Colonic mucosa (tissue), 4 donors: ENCODE results near the gene TEX28. TPM values are rescaled to one million over a fixed set of nuclear protein-coding genes. Genes with fewer than 3 reads are reported as not detected.
"Not testable (repeated sequence)": the region's sequence is repeated elsewhere in the genome, so short reads cannot be mapped to it uniquely, and the experiment has no call there.

Experiments
- DNase-seq: peaks from one replicate; pipeline ENCODE4 v3.0.0-alpha.2; 2020
- H3K27ac ChIP-seq: fragments of 200-600 bp; one replicate; pipeline ENCODE4 v1.8.0; 2021
- H3K27me3 ChIP-seq: fragments of 200-600 bp; one replicate; pipeline ENCODE4 v1.8.0; 2021
- H3K36me3 ChIP-seq: fragments of 200-600 bp; one replicate; pipeline ENCODE4 v1.8.0; 2021
- H3K4me1 ChIP-seq: fragments of 200-600 bp; one replicate; pipeline ENCODE4 v1.8.0; 2021; ENCODE audit warnings: mild to moderate bottlenecking
- H3K4me3 ChIP-seq: fragments of 200-600 bp; one replicate; pipeline ENCODE4 v1.8.0; 2021
- H3K9ac ChIP-seq, 2 donors: one replicate each; pipeline ENCODE4 v1.7.0; 2013; ENCODE audit warnings: control low read depth in 2 of 2, low read depth in 2 of 2, low read length in 2 of 2
- H3K9me3 ChIP-seq: fragments of 200-600 bp; one replicate; pipeline ENCODE4 v1.8.0; 2021
- intact Hi-C: fragments of 100-400 bp; cut with DNase I; formaldehyde crosslinking; loops from one replicate; pipeline ENCODE4 v1.14.1; 2022
- total RNA-seq, 2 donors: library from RNA; stranded (reverse); fragmentation: NEBNext Ultra II Directional in 1 of 2; extraction: Animal tissue kit (Norgen Biotek cat#: 25700) in 1 of 2; gene quantifications; one replicate each; pipeline ENCODE4 v1.2.1, GENCODE V29; 2021
- TF ChIP-seq, protein P1 (sequence below): fragments of 200-600 bp; IDR thresholded peaks from one replicate; pipeline ENCODE4 v1.8.0; 2022; ENCODE audit warnings: antibody characterized with exemption, mild to moderate bottlenecking
- donor health status: healthy.
- donor health status: DM: no; HTN: no; CAD: no.
- donor health status: DM: no; HTN: no; CAD: no.

The TEX28 gene
- total RNA-seq, 2 donors from 2014 or later: not detected

DNA sequence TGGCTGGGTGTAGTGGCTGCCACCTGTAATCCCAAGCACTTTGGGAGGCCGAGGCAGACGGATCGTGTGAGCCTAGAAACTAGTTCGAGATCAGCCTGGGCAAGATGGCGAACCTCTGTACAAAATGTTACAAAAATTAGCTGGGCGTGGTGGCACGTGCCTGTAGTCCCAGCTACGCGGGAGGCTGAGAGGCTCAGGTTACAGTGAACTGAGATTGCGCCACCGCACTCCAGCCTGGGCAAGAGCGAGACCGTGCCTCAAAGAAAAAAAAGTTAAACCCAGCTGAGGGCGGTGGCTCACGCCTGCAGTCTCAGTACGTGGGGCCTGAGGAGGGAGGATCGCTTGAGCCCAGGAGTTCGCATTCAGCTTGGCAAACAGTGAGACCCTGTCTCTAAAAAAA, 1.8 kb upstream of the TEX28 start:
- Histone ChIP-seq H3K27ac (no peak overlapping the region), H3K9ac (no peak overlapping the region), H3K9me3 (no peaks in the 10 kb centered on the region), H3K4me3 (no peak overlapping the region), H3K36me3 (no peaks in the 10 kb centered on the region), H3K27me3 (no peaks in the 10 kb centered on the region), H3K4me1 (no peaks in the 10 kb centered on the region)
- TF ChIP-seq, protein P1, sequence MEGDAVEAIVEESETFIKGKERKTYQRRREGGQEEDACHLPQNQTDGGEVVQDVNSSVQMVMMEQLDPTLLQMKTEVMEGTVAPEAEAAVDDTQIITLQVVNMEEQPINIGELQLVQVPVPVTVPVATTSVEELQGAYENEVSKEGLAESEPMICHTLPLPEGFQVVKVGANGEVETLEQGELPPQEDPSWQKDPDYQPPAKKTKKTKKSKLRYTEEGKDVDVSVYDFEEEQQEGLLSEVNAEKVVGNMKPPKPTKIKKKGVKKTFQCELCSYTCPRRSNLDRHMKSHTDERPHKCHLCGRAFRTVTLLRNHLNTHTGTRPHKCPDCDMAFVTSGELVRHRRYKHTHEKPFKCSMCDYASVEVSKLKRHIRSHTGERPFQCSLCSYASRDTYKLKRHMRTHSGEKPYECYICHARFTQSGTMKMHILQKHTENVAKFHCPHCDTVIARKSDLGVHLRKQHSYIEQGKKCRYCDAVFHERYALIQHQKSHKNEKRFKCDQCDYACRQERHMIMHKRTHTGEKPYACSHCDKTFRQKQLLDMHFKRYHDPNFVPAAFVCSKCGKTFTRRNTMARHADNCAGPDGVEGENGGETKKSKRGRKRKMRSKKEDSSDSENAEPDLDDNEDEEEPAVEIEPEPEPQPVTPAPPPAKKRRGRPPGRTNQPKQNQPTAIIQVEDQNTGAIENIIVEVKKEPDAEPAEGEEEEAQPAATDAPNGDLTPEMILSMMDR: no peak
- no peak for DNase-seq
- intact Hi-C loops: no loop called here

DNA sequence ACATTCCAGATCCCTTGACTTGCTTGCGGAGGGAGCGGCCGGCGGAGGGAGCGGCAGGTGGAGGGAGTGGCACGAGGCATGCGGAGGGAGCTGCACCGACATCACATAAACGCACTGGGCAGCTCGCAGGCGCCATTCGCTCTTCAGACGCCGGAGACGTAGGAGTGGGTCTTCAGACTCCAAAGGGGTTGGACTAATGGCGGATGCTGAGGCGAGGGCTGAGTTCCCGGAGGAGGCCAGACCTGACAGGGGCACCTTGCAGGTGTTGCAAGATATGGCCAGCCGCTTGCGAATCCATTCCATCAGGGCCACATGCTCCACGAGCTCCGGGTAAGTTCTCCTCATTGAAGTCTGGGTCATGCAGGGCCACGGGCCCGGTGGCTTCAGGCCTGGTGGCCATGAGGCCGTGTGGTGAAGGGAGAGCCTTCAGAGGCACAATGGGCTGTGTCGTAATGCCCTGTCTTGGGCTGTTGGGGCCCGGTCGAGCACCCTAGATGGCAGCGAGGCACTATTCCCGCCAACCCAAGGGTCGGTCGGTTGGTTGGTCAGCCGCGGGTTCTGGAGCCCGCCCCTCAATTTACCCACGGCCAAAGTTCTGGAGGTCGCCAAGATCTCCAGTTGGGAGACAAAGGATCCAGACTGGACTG, 863 bp upstream of the TEX28 start, which contains the start of gene TKTL1:
Gene TKTL1, plus strand, starts transcription at position 132 of the 647 bp plus-strand sequence. Its CDS starts 65 bp downstream, at position 197.
- H3K36me3 ChIP-seq: no peaks in the 10 kb centered on the region
- no peak for DNase-seq
- H3K9ac ChIP-seq: no peak within 1 kb of the TSS
- H3K27me3 ChIP-seq: no peaks in the 10 kb centered on the region
- H3K4me1 ChIP-seq: no peaks in the 10 kb centered on the region
- no peak within 1 kb of the TSS for H3K27ac ChIP-seq
- TF ChIP-seq, protein P1: no peak
- no peak within 1 kb of the TSS for H3K4me3 ChIP-seq
- intact Hi-C loops: no loop called here
- no peaks in the 10 kb centered on the region for H3K9me3 ChIP-seq

DNA sequence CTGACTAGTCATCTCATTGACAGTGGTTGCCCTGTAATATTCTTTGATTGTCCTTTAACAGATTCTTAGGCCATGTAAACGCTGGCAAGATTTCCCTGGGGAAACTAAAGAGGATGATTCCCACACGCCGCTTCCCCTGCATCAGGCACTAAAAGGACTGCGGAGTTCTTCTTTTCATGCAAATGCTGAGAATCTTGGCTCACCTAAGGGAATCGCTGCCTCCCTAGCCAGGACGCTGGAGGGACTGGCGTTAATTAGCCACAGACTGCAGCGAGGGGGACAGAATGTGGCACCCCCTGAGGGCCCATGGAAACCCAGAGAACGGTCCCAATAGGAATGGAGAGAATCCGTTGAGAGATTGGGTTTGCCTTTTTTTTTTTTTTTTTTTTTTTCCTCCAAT, 8.5 kb downstream of the TEX28 start:
- H3K4me3 ChIP-seq, H3K36me3 ChIP-seq, H3K4me1 ChIP-seq, intact Hi-C loops, DNase-seq, H3K27me3 ChIP-seq, H3K27ac ChIP-seq, H3K9me3 ChIP-seq, H3K9ac ChIP-seq: not testable (repeated sequence)

DNA sequence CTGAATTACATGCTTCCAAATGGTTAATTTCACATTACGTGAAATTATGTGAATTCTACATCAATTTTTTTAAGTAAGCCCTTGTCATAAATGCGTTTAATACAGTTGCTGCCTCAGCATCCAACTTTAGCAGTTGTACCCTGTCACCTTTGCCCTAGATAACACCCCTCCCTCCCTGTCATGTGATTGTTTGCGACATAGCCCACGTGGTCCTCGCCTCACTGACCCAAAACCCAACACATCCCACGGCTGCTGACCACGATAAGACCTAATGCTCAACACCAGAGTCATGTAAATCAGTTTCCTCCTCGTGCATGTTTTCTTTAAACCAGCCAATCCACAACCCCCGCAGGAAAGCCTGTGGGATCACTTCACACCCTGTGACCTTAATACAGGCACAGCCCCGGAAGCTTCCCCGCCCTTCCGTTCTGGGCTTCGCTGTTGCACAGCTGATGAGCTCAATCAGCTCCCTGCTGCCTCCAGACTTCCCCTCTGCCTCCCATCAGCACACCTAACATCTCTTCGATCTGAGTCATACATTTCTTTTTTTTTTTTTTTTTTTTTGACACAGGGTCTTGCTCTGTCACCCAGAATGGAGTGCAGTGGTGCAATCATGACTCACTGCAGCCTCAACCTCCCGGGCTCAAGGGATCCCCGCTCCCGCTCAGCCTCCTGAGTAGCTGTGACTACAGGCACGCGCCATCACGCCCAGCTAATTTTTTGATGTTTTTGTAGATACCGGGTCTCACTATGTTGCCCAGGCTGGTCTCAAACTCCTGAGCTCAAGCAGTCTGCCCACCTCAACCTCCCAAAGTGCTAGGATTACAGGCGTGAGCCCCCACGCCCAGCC, 10.2 kb downstream of the TEX28 start:
- H3K9ac ChIP-seq, H3K9me3 ChIP-seq, intact Hi-C loops, H3K4me3 ChIP-seq, H3K4me1 ChIP-seq, H3K27me3 ChIP-seq, H3K27ac ChIP-seq, H3K36me3 ChIP-seq, DNase-seq: not testable (repeated sequence)

DNA sequence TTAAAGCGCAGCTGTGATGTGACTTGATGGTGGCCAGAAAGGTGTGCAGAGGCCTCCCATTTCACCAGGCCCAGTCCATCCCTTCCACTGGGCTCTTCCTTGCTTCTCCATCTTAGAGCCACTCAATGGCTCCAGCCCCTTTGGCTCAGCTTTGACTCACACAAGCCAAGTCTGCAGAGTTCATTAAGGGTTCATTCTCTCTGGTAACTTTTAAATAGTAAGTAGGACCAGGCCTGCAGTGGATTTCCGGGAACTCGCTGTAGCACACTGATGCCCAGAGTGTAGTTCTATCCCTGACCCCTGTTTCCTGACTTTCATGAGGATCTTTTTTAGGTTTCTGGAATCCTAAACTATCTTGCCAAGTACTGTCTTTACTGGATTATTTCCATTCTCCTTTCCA, 25.7 kb downstream of the TEX28 start:
- H3K9me3 ChIP-seq, H3K27ac ChIP-seq, H3K9ac ChIP-seq, H3K4me1 ChIP-seq, intact Hi-C loops, H3K27me3 ChIP-seq, H3K36me3 ChIP-seq, DNase-seq, H3K4me3 ChIP-seq: not testable (repeated sequence)

DNA sequence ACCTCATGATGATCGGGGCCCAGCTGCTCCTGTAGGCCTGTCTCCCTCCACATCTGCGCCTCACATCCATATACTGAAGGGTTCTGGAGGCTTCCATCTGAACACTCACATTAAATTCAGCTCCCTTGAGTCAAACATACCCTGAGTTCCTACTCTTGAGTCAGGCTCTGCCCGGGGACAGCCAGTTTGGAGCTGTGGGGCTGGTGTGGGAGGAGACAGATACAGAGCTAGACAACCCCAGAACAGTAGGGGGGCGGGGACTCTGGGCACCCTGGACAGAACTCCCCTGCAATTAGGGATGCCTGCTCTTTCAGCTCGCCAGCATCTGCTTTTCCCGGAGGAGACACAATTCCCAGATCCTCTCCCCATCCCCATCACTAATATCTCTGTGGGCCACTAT, 31.9 kb downstream of the TEX28 start:
- H3K4me3 ChIP-seq, H3K9me3 ChIP-seq, H3K27me3 ChIP-seq, H3K36me3 ChIP-seq, H3K4me1 ChIP-seq, DNase-seq, intact Hi-C loops, H3K9ac ChIP-seq, H3K27ac ChIP-seq: not testable (repeated sequence)

DNA sequence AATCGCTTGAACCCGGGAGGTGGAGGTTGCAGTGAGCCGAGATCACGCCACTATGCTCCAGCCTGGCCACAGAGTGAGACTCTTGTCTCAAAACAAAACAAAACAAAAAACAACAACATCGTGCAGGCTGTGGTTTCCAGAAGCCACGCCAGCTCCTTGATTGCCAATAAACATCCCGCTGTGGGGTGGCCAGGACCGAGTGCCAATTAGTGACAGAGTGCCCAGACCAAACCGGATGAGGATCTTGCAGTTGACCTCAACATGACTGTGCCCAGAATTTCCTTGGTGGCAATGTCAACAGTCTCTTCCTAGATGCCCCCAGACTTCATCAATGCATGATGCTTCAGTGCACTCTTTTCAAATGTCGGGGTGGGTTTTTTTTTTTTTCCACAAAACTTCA, 36.2 kb downstream of the TEX28 start:
- H3K4me3 ChIP-seq, H3K9me3 ChIP-seq, DNase-seq, H3K27me3 ChIP-seq, intact Hi-C loops, H3K4me1 ChIP-seq, H3K9ac ChIP-seq, H3K27ac ChIP-seq, H3K36me3 ChIP-seq: not testable (repeated sequence)

DNA sequence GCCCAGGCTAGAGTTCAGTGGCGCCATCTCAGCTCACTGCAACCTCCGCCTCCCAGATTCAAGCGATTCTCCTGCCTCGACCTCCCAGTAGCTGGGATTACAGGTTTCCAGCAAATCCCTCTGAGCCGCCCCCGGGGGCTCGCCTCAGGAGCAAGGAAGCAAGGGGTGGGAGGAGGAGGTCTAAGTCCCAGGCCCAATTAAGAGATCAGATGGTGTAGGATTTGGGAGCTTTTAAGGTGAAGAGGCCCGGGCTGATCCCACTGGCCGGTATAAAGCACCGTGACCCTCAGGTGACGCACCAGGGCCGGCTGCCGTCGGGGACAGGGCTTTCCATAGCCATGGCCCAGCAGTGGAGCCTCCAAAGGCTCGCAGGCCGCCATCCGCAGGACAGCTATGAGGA, 37.6 kb downstream of the TEX28 start, which contains the start of gene OPN1MW3:
Gene OPN1MW3, plus strand, starts transcription at position 301 of the 400 bp plus-strand sequence. Its CDS starts 38 bp downstream, at position 339.
- H3K27me3 ChIP-seq, H3K9me3 ChIP-seq, H3K36me3 ChIP-seq, H3K4me3 ChIP-seq, H3K27ac ChIP-seq, H3K4me1 ChIP-seq, DNase-seq, intact Hi-C loops, H3K9ac ChIP-seq: not testable (repeated sequence)

DNA sequence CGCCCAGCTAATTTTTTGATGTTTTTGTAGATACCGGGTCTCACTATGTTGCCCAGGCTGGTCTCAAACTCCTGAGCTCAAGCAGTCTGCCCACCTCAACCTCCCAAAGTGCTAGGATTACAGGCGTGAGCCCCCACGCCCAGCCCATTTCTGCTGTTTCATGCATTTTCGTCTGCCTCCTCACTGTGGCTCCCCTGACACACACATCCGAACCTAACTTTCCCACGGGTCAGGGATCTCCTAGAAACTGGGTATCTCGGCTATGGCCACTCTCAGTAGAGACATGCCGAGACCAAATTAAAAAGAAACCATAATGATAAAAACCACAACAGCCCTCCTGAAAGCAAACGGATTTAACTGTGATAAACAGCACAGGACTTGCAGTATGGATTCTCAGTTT, 46.8 kb downstream of the TEX28 start:
- H3K9me3 ChIP-seq, DNase-seq, H3K27ac ChIP-seq, H3K27me3 ChIP-seq, H3K4me1 ChIP-seq, H3K9ac ChIP-seq, H3K36me3 ChIP-seq, H3K4me3 ChIP-seq, intact Hi-C loops: not testable (repeated sequence)

DNA sequence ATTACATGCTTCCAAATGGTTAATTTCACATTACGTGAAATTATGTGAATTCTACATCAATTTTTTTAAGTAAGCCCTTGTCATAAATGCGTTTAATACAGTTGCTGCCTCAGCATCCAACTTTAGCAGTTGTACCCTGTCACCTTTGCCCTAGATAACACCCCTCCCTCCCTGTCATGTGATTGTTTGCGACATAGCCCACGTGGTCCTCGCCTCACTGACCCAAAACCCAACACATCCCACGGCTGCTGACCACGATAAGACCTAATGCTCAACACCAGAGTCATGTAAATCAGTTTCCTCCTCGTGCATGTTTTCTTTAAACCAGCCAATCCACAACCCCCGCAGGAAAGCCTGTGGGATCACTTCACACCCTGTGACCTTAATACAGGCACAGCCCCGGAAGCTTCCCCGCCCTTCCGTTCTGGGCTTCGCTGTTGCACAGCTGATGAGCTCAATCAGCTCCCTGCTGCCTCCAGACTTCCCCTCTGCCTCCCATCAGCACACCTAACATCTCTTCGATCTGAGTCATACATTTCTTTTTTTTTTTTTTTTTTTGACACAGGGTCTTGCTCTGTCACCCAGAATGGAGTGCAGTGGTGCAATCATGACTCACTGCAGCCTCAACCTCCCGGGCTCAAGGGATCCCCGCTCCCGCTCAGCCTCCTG, 47.4 kb downstream of the TEX28 start:
- H3K27ac ChIP-seq, H3K27me3 ChIP-seq, H3K36me3 ChIP-seq, DNase-seq, H3K9me3 ChIP-seq, intact Hi-C loops, H3K4me1 ChIP-seq, H3K9ac ChIP-seq, H3K4me3 ChIP-seq: not testable (repeated sequence)

DNA sequence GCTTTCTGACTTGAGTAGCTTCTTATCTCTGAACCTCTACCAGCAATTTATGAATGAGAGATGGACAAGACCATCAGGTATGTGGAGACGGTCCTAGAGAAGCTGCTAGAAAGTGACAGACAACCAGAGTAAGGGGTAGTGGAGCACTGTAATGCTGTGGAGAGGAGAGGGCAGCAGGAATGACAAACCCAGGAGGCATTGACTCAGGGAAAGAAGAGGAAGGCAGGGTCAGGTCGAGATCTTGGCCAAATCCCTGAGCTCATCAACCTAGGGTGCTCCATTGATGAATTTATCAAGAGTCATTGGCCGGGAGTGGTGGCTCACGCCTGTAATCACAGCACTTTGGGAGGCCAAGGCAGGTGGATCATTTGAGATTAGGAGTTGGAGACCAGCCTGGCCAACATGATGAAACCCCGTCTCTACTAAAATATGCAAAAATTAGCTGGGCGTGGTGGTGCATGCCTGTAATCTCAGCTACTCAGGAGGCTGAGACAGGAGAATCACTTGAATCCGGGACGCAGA, 54.9 kb downstream of the TEX28 start:
- intact Hi-C loops, H3K9ac ChIP-seq, H3K36me3 ChIP-seq, DNase-seq, H3K4me3 ChIP-seq, H3K4me1 ChIP-seq, H3K9me3 ChIP-seq, H3K27ac ChIP-seq, H3K27me3 ChIP-seq: not testable (repeated sequence)
